HG02981 (cell line): ENCODE data around the gene EPAS1.

Experiments used
- ATAC-seq: cut with Tn5 transposase; IDR thresholded peaks from one replicate; pipeline ENCODE4 v1.9.1; 2021; ENCODE audit warnings: mild to moderate bottlenecking, moderate library complexity; ENCODE audit not compliant: unreplicated experiment

The EPAS1 gene

GRCh38 chr2:46296840-46297545, at the start of gene EPAS1:
EPAS1 (plus strand) TSS chr2:46297407; CDS start chr2:46297912, 505 bp downstream.
- peak; percentile 90 for ATAC-seq

- no peak for ATAC-seq
Observed at GRCh38 chr2:46248171-46248570, 49.0 kb upstream of the EPAS1 start.

GRCh38 chr2:46249654-46250053, 47.6 kb upstream of the EPAS1 start:
- no peak for ATAC-seq

DNA sequence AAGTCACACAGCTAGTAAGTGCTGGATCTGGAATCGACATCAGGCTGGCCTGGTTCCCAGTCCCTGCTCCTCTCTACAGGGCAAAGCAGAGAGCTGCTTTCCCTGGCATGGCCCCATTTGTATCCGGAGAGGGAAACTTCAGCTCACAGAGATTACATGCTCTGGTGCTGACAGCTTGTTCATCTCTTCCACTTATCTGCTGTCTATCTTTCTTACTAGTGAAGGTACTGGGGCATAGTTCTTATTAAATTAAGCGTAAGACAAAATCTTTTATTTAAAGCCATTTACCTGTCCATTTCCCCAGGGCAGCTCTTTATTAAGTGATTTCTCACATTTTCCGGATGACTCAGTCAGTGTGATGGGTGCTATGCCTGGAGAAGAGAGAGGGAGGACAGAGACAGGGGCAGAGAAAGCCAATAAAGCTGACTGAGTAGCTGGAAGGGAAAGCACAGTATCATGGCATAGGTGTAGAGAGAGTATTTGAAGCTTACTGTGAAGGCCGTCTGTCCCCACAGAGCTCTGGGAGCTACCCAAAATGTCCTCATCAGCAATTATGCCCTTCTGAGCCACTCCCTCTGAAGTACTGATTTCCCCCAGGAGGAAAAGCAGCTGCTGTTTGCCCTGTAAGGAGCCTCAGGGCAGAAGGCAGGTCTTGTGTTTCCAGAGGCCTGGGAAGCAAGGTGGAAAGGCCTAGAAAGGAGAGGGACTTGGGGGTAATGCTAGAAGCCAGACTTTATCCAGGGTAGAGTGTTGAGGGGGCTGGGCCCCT, 44.1 kb upstream of the EPAS1 start:
- ATAC-seq, result no peak

- ATAC-seq, result no peak
Observed at GRCh38 chr2:46254474-46254873, 42.7 kb upstream of the EPAS1 start.

DNA sequence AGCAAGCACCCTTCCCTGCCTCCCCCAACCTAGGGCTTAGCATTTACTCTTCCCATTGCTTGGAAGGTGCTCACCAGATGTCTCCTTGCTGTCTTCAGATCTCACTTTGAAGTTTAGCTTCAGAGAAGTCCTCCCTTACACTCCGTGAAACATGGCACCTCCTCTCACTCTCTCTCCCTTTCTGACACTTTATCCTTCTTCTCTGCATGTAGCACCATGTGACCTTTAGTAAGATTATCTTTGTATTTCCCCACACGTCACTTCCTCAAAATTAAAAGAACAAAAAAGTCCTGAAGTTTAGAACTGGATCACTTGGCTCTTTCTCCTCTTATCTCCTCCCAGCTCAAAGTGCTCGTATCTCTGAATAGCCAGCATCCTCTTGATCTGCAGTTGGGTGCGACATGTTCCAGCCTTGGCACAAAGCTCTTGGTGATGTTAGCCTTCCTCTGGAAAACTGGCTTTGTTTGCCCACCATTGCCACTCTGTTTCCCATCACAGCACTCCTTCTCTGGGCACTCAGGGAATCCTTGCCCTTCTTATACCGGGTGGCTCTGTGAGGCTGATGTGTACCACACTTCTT, 40.6 kb upstream of the EPAS1 start:
- ATAC-seq, result no peak

DNA sequence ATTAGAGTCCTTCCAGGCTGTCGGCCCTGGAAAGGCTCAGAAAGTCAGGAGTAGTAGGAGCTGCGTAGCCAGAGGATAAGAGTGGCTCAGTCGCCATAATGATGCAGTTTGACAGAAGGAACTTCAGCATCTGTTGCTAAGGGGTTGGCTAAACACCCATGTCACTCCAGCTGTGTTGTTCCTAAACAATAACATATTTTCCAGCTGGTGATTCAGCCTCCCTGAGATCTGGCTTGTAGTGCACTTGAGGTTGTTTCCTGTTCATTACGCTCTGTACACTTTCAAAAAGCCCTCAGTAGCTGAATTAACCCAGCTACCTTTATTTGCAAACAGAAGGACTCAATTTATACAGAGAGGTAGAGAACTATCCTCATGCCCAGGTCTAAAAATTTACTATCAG, 39.7 kb upstream of the EPAS1 start:
- no peak for ATAC-seq

DNA sequence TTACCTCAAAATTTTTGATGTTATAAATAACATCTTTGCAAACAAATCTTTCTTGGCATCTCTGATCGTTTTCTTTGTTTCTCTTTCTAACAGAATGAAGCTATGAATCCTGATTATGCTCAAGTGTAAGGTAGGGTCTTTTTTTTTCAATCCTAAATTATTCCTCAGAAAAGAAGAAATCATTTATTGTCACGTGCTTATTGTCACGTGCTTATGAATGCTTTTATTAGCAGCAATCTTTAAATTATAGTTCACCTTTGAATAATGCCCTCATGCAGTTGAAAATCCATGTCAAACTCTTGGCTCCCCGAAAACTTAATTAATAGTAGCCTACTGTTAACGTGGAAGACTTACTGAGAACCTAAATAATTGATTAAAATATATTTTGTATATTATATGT, 39.2 kb upstream of the EPAS1 start:
- ATAC-seq, result no peak

DNA sequence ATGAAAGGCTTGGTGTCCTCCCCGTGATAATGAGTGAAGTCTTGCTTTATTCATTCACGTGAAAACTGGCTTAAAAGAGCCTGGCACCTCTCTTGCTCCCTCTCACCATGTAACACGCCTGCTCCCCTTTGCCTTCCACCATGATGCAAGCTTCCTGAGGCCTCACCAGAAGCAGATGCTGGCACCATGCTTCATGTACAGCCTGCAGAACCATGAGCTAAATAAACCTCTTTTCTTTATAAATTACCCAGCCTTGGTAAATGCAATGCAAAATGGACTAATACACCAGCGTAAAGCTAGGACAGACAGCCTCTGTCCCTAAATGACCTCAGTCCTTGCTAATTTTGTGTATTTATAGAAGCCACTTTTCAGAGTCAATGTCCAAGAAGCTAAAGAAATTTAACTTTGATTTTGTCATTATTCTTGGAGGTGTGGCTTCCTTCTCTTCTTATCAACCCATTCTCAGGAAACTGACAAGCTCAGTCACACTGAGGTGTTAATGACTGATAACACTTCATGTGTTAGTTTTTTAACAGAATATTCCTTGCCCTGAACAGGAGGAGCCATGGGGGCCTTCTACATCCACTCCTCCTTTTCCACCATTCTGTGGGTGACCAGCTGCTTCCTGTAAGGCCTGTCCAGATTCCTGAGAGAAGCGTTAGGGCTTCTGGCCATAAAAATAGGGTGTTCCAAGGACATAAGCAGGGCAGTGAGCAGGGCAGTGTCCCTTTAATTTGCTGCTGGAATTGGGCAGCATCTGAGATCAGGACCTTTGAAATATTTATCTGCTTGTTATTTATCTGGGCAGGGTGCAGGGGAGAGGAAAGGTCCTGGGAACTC, 38.0 kb upstream of the EPAS1 start:
- ATAC-seq, result no peak

- ATAC-seq, result no peak
Observed at GRCh38 chr2:46259777-46260168, 37.4 kb upstream of the EPAS1 start.

DNA sequence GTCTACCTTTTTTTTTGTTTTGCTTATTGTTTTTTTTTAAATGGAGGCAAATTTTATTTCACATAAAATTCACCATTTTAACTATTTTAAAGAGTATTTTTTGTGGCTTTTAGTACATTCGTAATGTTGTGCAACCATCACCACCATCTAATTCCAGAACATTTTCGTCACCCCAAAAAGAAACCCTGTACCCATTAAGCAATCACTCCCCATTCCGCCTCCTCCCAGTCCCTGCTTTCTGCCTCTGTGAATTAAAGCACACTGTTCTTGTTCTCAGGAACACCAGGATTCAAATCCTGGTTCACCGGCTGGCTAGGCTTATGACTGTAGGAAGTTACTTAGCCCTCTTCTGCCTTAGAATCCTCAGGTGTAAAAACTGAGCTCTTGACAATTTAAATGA, 36.9 kb upstream of the EPAS1 start:
- ATAC-seq, result no peak

DNA sequence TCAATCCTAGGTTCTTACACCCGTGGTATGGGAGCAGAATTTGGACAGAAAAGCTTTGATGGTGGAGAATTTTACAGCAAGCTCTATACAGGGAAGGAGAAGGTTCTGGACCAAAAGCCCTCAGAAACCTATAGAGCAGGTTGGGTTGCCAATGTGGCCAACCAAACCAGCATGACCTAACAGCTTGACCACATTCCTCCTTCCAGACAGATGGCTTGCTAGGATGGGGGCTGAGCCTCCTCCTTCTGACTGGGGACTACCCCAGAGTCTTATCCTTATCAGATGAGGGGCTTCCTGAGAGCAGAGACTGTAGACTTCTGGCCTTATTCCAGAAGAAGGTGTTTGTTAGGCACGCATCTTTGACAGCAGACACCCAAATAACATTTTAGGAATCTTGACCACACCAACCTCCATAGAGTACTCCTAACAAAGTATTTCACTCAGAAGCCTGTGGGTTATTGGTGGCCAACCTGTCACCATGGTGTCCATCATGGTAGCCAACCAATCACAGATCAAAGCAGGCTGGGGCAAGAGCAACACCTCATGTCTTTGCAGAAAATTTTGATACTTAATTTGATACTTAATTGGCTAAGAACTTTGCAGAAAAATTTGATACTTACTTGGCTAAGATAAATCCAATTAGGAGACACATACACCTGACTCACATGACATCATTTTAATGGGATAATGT, 34.8 kb upstream of the EPAS1 start:
- no peak for ATAC-seq

DNA sequence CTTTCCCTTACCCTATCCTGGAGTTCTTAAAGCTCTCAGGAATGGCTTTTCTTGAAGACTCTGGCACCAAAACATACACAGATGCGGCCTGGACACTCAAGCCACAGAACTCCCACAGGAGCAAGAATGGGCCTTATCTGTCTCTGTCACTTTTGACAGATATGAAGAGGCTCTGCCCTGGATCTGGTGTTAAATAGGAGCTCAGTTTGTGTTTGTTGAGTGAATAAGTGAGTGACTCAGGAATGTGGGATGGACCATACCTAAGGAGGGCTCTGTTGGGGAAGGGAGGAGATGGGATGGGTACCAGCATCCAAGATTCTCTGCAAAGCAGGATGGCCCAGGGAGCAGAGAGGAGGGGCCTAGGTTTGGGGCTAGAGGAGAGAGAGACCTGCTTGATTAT, 33.9 kb upstream of the EPAS1 start:
- ATAC-seq, result no peak

GRCh38 chr2:46264447-46264846, 32.8 kb upstream of the EPAS1 start:
- ATAC-seq, result no peak

GRCh38 chr2:46266134-46266533, 31.1 kb upstream of the EPAS1 start:
- ATAC-seq, result no peak

DNA sequence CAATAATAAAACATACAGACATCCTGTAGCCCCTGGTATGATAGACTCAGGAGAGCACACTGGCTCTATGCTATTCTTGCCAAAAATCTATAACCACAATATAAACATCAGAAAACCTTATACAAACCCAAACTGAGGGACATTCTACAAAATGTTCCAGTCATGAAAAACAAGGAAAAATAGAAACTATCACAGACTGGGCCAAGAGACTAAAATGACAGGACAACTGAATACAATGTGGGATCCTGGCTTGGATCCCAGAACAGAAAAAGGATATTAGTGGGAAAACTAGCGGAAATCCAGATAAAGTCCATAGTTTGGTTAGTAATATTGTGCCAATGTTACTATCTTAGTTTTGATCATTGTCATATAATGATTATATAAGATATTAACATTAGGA, 29.6 kb upstream of the EPAS1 start:
- no peak for ATAC-seq

DNA sequence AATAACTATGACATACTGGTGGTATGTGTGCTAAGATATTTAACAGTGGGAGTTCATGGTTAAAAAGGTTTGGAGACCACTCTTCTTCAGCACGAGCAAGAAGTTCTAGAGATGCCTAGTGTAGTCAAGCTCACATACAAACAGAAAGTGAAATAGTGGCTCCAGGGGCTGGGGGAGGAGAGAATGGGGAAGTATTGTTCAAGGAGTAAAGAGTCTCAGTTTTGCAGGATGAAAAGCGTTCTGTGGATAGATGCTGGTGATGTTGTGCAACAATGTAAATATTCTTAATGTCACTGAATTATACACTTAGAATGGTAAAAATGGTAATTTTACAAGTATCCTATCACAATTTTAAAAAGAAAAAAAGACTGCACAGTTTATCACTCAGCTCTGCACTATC, 29.0 kb upstream of the EPAS1 start:
- ATAC-seq, result no peak

- no peak for ATAC-seq
Observed at GRCh38 chr2:46269001-46269400, 28.2 kb upstream of the EPAS1 start.

DNA sequence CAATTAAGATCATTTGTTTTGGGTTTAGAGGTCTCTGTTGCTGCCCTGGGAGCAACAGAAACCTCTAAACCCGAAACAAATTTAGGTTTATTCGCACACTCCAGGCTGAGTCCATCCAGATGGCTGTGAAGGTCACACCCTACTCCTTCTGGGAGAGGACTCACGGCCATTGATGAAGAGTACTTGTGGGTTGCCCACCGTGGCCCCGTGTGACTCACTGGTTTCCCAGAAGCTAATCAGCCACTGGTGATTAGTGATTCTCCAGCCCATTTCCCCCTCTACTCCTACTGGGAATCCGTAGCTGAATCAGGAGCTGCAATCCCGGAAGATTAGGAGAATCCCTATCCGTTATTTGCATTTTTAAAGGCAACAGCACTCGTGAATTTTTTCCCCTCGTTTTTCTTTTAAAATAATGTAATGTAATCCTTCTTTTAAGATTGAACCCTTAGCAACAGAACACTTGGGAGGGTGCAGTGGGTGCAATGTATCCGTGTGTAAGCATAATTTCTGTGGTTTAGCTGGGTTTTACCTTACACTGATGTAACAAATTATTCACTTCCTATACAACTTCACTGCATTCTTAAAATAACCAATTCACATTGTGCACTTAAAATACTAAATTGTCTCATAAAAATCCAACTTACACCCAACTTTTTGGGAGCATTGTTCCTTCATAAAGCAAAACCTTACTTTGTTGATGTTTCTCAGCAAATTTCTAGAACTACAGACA, 27.5 kb upstream of the EPAS1 start:
- no peak for ATAC-seq

- no peak for ATAC-seq
Observed at GRCh38 chr2:46270384-46270783, 26.8 kb upstream of the EPAS1 start.
